PC-3 (cell line): ENCODE measurements around the gene IQCN.

Experiments used
- EZH2 ChIP-seq: fragments of 300-600 bp; sonication (generic); IDR thresholded peaks from one replicate; pipeline ENCODE4 v1.6.1; 2017; ENCODE audit warnings: antibody characterized with exemption, mild to moderate bottlenecking, low read length; ENCODE audit not compliant: unreplicated experiment
- EZH2phosphoT487 ChIP-seq: fragments of 300-600 bp; sonication (generic); IDR thresholded peaks from 2 replicates; pipeline ENCODE4 v1.6.1; 2018; ENCODE audit warnings: mild to moderate bottlenecking, antibody characterized with exemption, low read length, borderline replicate concordance
- TF ChIP-seq, protein P1 (sequence below): fragments of 300-600 bp; sonication (generic); conservative IDR thresholded peaks from 2 replicates; pipeline ENCODE4 v1.5.1; 2017; ENCODE audit warnings: antibody characterized with exemption, low read depth, mild to moderate bottlenecking, low read length

DNA sequence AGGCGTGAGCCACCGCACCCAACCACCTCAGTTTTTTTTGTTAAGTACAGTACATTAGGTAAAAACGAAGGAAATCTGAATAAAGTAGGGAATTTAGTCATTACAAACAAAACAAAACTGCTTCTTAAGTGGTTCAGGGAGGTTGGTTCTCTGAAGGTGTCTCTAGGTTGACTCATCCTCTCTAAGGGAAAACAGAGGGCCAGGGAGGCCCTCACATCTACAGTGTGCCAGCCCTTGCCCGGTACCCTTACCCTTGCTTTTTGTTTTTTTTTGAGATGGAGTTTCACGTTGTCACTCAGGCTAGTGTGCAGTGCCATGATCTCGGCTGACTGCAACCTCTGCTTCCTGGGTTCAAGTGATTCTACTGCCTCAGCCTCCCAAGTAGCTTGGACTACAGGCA lies 24.3 kb upstream of the IQCN start:
- TF ChIP-seq, protein P1, sequence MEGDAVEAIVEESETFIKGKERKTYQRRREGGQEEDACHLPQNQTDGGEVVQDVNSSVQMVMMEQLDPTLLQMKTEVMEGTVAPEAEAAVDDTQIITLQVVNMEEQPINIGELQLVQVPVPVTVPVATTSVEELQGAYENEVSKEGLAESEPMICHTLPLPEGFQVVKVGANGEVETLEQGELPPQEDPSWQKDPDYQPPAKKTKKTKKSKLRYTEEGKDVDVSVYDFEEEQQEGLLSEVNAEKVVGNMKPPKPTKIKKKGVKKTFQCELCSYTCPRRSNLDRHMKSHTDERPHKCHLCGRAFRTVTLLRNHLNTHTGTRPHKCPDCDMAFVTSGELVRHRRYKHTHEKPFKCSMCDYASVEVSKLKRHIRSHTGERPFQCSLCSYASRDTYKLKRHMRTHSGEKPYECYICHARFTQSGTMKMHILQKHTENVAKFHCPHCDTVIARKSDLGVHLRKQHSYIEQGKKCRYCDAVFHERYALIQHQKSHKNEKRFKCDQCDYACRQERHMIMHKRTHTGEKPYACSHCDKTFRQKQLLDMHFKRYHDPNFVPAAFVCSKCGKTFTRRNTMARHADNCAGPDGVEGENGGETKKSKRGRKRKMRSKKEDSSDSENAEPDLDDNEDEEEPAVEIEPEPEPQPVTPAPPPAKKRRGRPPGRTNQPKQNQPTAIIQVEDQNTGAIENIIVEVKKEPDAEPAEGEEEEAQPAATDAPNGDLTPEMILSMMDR: no peak
- no peak for TF ChIP-seq EZH2
- no peak for TF ChIP-seq EZH2phosphoT487
